PC-3 (cell line): ENCODE measurements around the gene PHF2. TPM values are rescaled to one million over a fixed set of nuclear protein-coding genes. Genes with fewer than 3 reads are reported as not detected.

Source experiments
- ATAC-seq: fragments of 200-7000 bp; cut with Tn5 transposase; 2 replicates; pipeline ENCODE4 v1.9.1; 2020; ENCODE audit warnings: mild to moderate bottlenecking, moderate library complexity
- BruUV-seq: library from RNA; stranded (reverse); fragments of 400-500 nt; replicated peaks from 2 replicates; lab custom pipeline; 2021; lab: Mats Ljungman, UMichigan
- CTCF ChIA-PET: fragments of 300-600 bp; sonication (Branson Sonifier 250); formaldehyde crosslinking; loops from one replicate; lab custom pipeline; 2022; ENCODE audit warnings: antibody characterized with exemption; lab: Charles Lee
- POLR2A ChIA-PET: fragments of 300-600 bp; sonication (Branson Sonifier 250); formaldehyde crosslinking; loops from one replicate; lab custom pipeline; 2022; ENCODE audit warnings: antibody characterized with exemption; ENCODE audit not compliant: unreplicated experiment; lab: Charles Lee
- DNase-seq: peaks from one replicate; pipeline ENCODE4 v3.0.0-alpha.2; 2015
- H2AFZ ChIP-seq: fragments of 300-600 bp; sonication (generic); 2 replicates; pipeline ENCODE4 v1.6.0; 2016; ENCODE audit warnings: antibody characterized with exemption, low read length
- H3F3A ChIP-seq: fragments of 300-600 bp; sonication (generic); one replicate; pipeline ENCODE4 v1.6.0; 2017; ENCODE audit warnings: antibody characterized with exemption, low read length, control low read depth, mild to moderate bottlenecking; ENCODE audit not compliant: unreplicated experiment
- H3K27ac ChIP-seq: fragments of 300-600 bp; sonication (generic); 2 replicates; pipeline ENCODE4 v1.5.1; 2016; ENCODE audit warnings: mild to moderate bottlenecking, low read length
- H3K27me3 ChIP-seq: fragments of 300-600 bp; sonication (generic); 2 replicates; pipeline ENCODE4 v1.6.1; 2016; ENCODE audit warnings: low read length, mixed read lengths
- H3K36me3 ChIP-seq: fragments of 300-600 bp; sonication (generic); 2 replicates; pipeline ENCODE4 v1.6.1; 2016; ENCODE audit warnings: low read depth, mixed run types, low read length, mixed read lengths
- H3K4me1 ChIP-seq: fragments of 300-600 bp; sonication (generic); 2 replicates; pipeline ENCODE4 v1.5.1; 2016; ENCODE audit warnings: low read length; ENCODE audit not compliant: insufficient read depth
- H3K4me2 ChIP-seq: fragments of 300-600 bp; sonication (generic); 2 replicates; pipeline ENCODE4 v1.6.0; 2016; ENCODE audit warnings: low read length
- H3K4me3 ChIP-seq: fragments of 300-600 bp; sonication (generic); 2 replicates; pipeline ENCODE4 v1.5.1; 2016; ENCODE audit warnings: mild to moderate bottlenecking, low read length, mixed read lengths
- H3K79me2 ChIP-seq: fragments of 300-600 bp; sonication (generic); 2 replicates; pipeline ENCODE4 v1.6.1; 2017; ENCODE audit warnings: low read length, mixed read lengths
- H3K9ac ChIP-seq: fragments of 300-600 bp; sonication (generic); 2 replicates; pipeline ENCODE4 v1.6.0; 2016; ENCODE audit warnings: mild to moderate bottlenecking, low read length
- H3K9me2 ChIP-seq: fragments of 300-600 bp; sonication (generic); replicated peaks from 2 replicates; pipeline ENCODE4 v1.6.1; 2016; ENCODE audit warnings: mixed run types, low read length, mixed read lengths
- H3K9me3 ChIP-seq: fragments of 300-600 bp; sonication (generic); 2 replicates; pipeline ENCODE4 v1.6.1; 2016; ENCODE audit warnings: low read length, mixed read lengths
- H4K20me1 ChIP-seq: fragments of 300-600 bp; sonication (generic); 2 replicates; pipeline ENCODE4 v1.6.1; 2016; ENCODE audit warnings: low read length, mixed read lengths
- CTCF ChIP-seq: fragments of 300-600 bp; sonication (generic); conservative IDR thresholded peaks from 2 replicates; pipeline ENCODE4 v1.5.1; 2017; ENCODE audit warnings: antibody characterized with exemption, low read depth, mild to moderate bottlenecking, low read length
- EZH2 ChIP-seq: fragments of 300-600 bp; sonication (generic); IDR thresholded peaks from one replicate; pipeline ENCODE4 v1.6.1; 2017; ENCODE audit warnings: antibody characterized with exemption, mild to moderate bottlenecking, low read length; ENCODE audit not compliant: unreplicated experiment
- EZH2phosphoT487 ChIP-seq: fragments of 300-600 bp; sonication (generic); IDR thresholded peaks from 2 replicates; pipeline ENCODE4 v1.6.1; 2018; ENCODE audit warnings: mild to moderate bottlenecking, antibody characterized with exemption, low read length, borderline replicate concordance
- intact Hi-C: fragments of 100-400 bp; cut with micrococcal nuclease; formaldehyde crosslinking; loops from 2 replicates; pipeline ENCODE4 v1.9.0; 2023
- total RNA-seq: library from RNA; depleted of rRNA; stranded (reverse); fragments of >200 nt; gene quantifications from 2 replicates; pipeline ENCODE4 v1.2.3, GENCODE V29; 2014

The PHF2 gene
- total RNA-seq, 1 experiment from 2014 or later, result 10.6 TPM

GRCh38 chr9:93660352-93661046 lies 84.1 kb downstream of the PHF2 start:
- Histone ChIP-seq H3K4me1 (no peaks in the 10 kb centered on the region), H3K36me3 (no peaks in the 10 kb centered on the region), H3K79me2 (no peaks in the 10 kb centered on the region), H3K9me3 (no peaks in the 10 kb centered on the region), H3K4me3 (no peak overlapping the region), H4K20me1 (no peaks in the 10 kb centered on the region), H3K9me2 (no peaks in the 10 kb centered on the region), H3F3A (no peaks in the 10 kb centered on the region), H3K4me2 (no peak overlapping the region), H3K27ac (no peak overlapping the region), H3K27me3 (no peaks in the 10 kb centered on the region), H3K9ac (no peak overlapping the region), H2AFZ (no peak overlapping the region)
- DNase-seq (no peak), ATAC-seq (no peak)
- CTCF ChIA-PET, result no interaction called here
- POLR2A ChIA-PET, result no interaction called here
- no peak for TF ChIP-seq EZH2
- TF ChIP-seq EZH2phosphoT487, result no peak
- TF ChIP-seq CTCF, result no peak
- intact Hi-C loops, result no loop called here
- BruUV-seq, result no TSS peak

- ATAC-seq (no peak), DNase-seq (no peak)
- Histone ChIP-seq H3K9ac (no peak overlapping the region), H3K27me3 (no peaks in the 10 kb centered on the region), H3K4me2 (no peak overlapping the region), H3K4me3 (no peak overlapping the region), H4K20me1 (no peaks in the 10 kb centered on the region), H3K36me3 (no peaks in the 10 kb centered on the region), H3F3A (no peaks in the 10 kb centered on the region), H3K9me3 (no peaks in the 10 kb centered on the region), H2AFZ (no peak overlapping the region), H3K4me1 (no peaks in the 10 kb centered on the region), H3K27ac (no peak overlapping the region), H3K9me2 (no peaks in the 10 kb centered on the region), H3K79me2 (no peaks in the 10 kb centered on the region)
- TF ChIP-seq EZH2phosphoT487, result no peak
- no peak for TF ChIP-seq EZH2
- TF ChIP-seq CTCF, result no peak
- no TSS peak for BruUV-seq
- intact Hi-C loops, result no loop called here
- ChIA-PET POLR2A (no interaction called here), CTCF (no interaction called here)
Observed at GRCh38 chr9:93661591-93661990, 85.2 kb downstream of the PHF2 start.

GRCh38 chr9:93662016-93662638 lies 85.7 kb downstream of the PHF2 start:
- H3K9me2 ChIP-seq, result no peaks in the 10 kb centered on the region
- no peak overlapping the region for H3K27ac ChIP-seq
- H3K4me2 ChIP-seq, result no peak overlapping the region
- intact Hi-C loops, result no loop called here
- ChIA-PET POLR2A (no interaction called here), CTCF (no interaction called here)
- H3K4me1 ChIP-seq, result no peaks in the 10 kb centered on the region
- no peaks in the 10 kb centered on the region for H4K20me1 ChIP-seq
- no peaks in the 10 kb centered on the region for H3K9me3 ChIP-seq
- no peaks in the 10 kb centered on the region for H3K36me3 ChIP-seq
- DNase-seq (no peak), ATAC-seq (no peak)
- no peaks in the 10 kb centered on the region for H3F3A ChIP-seq
- H3K79me2 ChIP-seq, result no peaks in the 10 kb centered on the region
- no peak overlapping the region for H3K9ac ChIP-seq
- H3K27me3 ChIP-seq, result no peaks in the 10 kb centered on the region
- no TSS peak for BruUV-seq
- H2AFZ ChIP-seq, result no peak overlapping the region
- no peak overlapping the region for H3K4me3 ChIP-seq
- TF ChIP-seq EZH2phosphoT487, result no peak
- TF ChIP-seq EZH2, result no peak
- no peak for TF ChIP-seq CTCF
